ENCODE data around the gene INPP4B. TPM values are rescaled to one million over a fixed set of nuclear protein-coding genes. Genes with fewer than 3 reads are reported as not detected.

The INPP4B gene
- total RNA-seq, 1 experiment from 2014 or later = not detected

GRCh38 chr4:142064181-142064580 lies 781.9 kb downstream of the INPP4B start:
- no peak overlapping the region for H3K4me2 ChIP-seq (ENCODE audit: low read depth, low read length, poor library complexity, severe bottlenecking)
- H3K79me2 ChIP-seq (ENCODE audit: low read length) = no peaks in the 10 kb centered on the region
- no peaks in the 10 kb centered on the region for H4K20me1 ChIP-seq (ENCODE audit: insufficient read depth, low read depth, low read length)
- H3K9ac ChIP-seq (ENCODE audit: low read length) = no peak overlapping the region
- no peaks in the 10 kb centered on the region for H3K27me3 ChIP-seq (ENCODE audit: low read length)
- no peaks in the 10 kb centered on the region for H3K36me3 ChIP-seq (ENCODE audit: insufficient read depth, low read length)
- H3K4me1 ChIP-seq (ENCODE audit: low read length) = no peaks in the 10 kb centered on the region
- H2AFZ ChIP-seq (ENCODE audit: low read length) = no peak overlapping the region
- no peak overlapping the region for H3K4me3 ChIP-seq (ENCODE audit: low read length)
- H3K9me3 ChIP-seq (ENCODE audit: low read length) = peaks cover 19% of the 10 kb centered on the region
- no peak for DNase-seq
- H3K9me2 ChIP-seq (replicated peaks; ENCODE audit: insufficient read depth, low read length) = no peaks in the 10 kb centered on the region
- H3K27ac ChIP-seq (ENCODE audit: low read length) = no peak overlapping the region

GRCh38 chr4:142045996-142046395 lies 800.1 kb downstream of the INPP4B start:
- DNase-seq = no peak
- no peaks in the 10 kb centered on the region for H3K27me3 ChIP-seq (ENCODE audit: low read length)
- no peak overlapping the region for H3K9ac ChIP-seq (ENCODE audit: low read length)
- no peak overlapping the region for H3K4me2 ChIP-seq (ENCODE audit: low read depth, low read length, poor library complexity, severe bottlenecking)
- H4K20me1 ChIP-seq (ENCODE audit: insufficient read depth, low read depth, low read length) = no peaks in the 10 kb centered on the region
- H3K4me1 ChIP-seq (ENCODE audit: low read length) = no peaks in the 10 kb centered on the region
- no peaks in the 10 kb centered on the region for H3K9me2 ChIP-seq (replicated peaks; ENCODE audit: insufficient read depth, low read length)
- H3K27ac ChIP-seq (ENCODE audit: low read length) = no peak overlapping the region
- H3K36me3 ChIP-seq (ENCODE audit: insufficient read depth, low read length) = no peaks in the 10 kb centered on the region
- H3K79me2 ChIP-seq (ENCODE audit: low read length) = no peaks in the 10 kb centered on the region
- no peaks in the 10 kb centered on the region; the same call in 1 of the 2 replicates for H3K9me3 ChIP-seq (ENCODE audit: low read length)
- no peak overlapping the region for H2AFZ ChIP-seq (ENCODE audit: low read length)
- H3K4me3 ChIP-seq (ENCODE audit: low read length) = no peak overlapping the region

- no peaks in the 10 kb centered on the region for H3K27me3 ChIP-seq (ENCODE audit: low read length)
- H3K79me2 ChIP-seq (ENCODE audit: low read length) = no peaks in the 10 kb centered on the region
- no peaks in the 10 kb centered on the region for H4K20me1 ChIP-seq (ENCODE audit: insufficient read depth, low read depth, low read length)
- H3K9ac ChIP-seq (ENCODE audit: low read length) = no peak overlapping the region
- no peaks in the 10 kb centered on the region for H3K9me2 ChIP-seq (replicated peaks; ENCODE audit: insufficient read depth, low read length)
- no peak overlapping the region for H3K4me3 ChIP-seq (ENCODE audit: low read length)
- no peak for DNase-seq
- no peak overlapping the region for H3K4me2 ChIP-seq (ENCODE audit: low read depth, low read length, poor library complexity, severe bottlenecking)
- H3K9me3 ChIP-seq (ENCODE audit: low read length) = no peaks in the 10 kb centered on the region
- no peaks in the 10 kb centered on the region for H3K4me1 ChIP-seq (ENCODE audit: low read length)
- no peak overlapping the region for H2AFZ ChIP-seq (ENCODE audit: low read length)
- H3K36me3 ChIP-seq (ENCODE audit: insufficient read depth, low read length) = no peaks in the 10 kb centered on the region
- H3K27ac ChIP-seq (ENCODE audit: low read length) = no peak overlapping the region
Observed at GRCh38 chr4:142044271-142044670, 801.8 kb downstream of the INPP4B start.

- Histone ChIP-seq H3K4me1 (ENCODE audit: low read length) (no peaks in the 10 kb centered on the region), H4K20me1 (ENCODE audit: insufficient read depth, low read depth, low read length) (no peaks in the 10 kb centered on the region)
Observed at GRCh38 chr4:142043509-142043908, 802.6 kb downstream of the INPP4B start.

GRCh38 chr4:142041788-142042187 lies 804.3 kb downstream of the INPP4B start:
- DNase-seq = no peak
- Histone ChIP-seq H2AFZ (ENCODE audit: low read length) (no peak overlapping the region), H3K27me3 (ENCODE audit: low read length) (no peaks in the 10 kb centered on the region), H4K20me1 (ENCODE audit: insufficient read depth, low read depth, low read length) (no peaks in the 10 kb centered on the region), H3K79me2 (ENCODE audit: low read length) (no peaks in the 10 kb centered on the region), H3K4me3 (ENCODE audit: low read length) (no peak overlapping the region), H3K9me3 (ENCODE audit: low read length) (no peaks in the 10 kb centered on the region), H3K4me1 (ENCODE audit: low read length) (no peaks in the 10 kb centered on the region), H3K4me2 (ENCODE audit: low read depth, low read length, poor library complexity, severe bottlenecking) (no peak overlapping the region), H3K9ac (ENCODE audit: low read length) (no peak overlapping the region), H3K27ac (ENCODE audit: low read length) (no peak overlapping the region), H3K36me3 (ENCODE audit: insufficient read depth, low read length) (no peaks in the 10 kb centered on the region), H3K9me2 (replicated peaks; ENCODE audit: insufficient read depth, low read length) (no peaks in the 10 kb centered on the region)

More at GRCh38 chr4:142043509-142043908, 802.6 kb downstream of the INPP4B start:
- no peaks in the 10 kb centered on the region for H3K36me3 ChIP-seq (ENCODE audit: insufficient read depth, low read length)
- no peak overlapping the region for H3K9ac ChIP-seq (ENCODE audit: low read length)
- DNase-seq = no peak
- no peak overlapping the region for H3K27ac ChIP-seq (ENCODE audit: low read length)
- H3K9me3 ChIP-seq (ENCODE audit: low read length) = no peaks in the 10 kb centered on the region
- no peak overlapping the region for H2AFZ ChIP-seq (ENCODE audit: low read length)
- no peaks in the 10 kb centered on the region for H3K27me3 ChIP-seq (ENCODE audit: low read length)
- H3K4me2 ChIP-seq (ENCODE audit: low read depth, low read length, poor library complexity, severe bottlenecking) = no peak overlapping the region
- no peak overlapping the region for H3K4me3 ChIP-seq (ENCODE audit: low read length)
- no peaks in the 10 kb centered on the region for H3K79me2 ChIP-seq (ENCODE audit: low read length)
- H3K9me2 ChIP-seq (replicated peaks; ENCODE audit: insufficient read depth, low read length) = no peaks in the 10 kb centered on the region

GRCh38 chr4:142040043-142040442 lies 806.1 kb downstream of the INPP4B start:
- no peaks in the 10 kb centered on the region for H4K20me1 ChIP-seq (ENCODE audit: insufficient read depth, low read depth, low read length)
- H3K4me1 ChIP-seq (ENCODE audit: low read length) = no peaks in the 10 kb centered on the region
- no peak overlapping the region for H3K4me2 ChIP-seq (ENCODE audit: low read depth, low read length, poor library complexity, severe bottlenecking)
- no peaks in the 10 kb centered on the region for H3K9me3 ChIP-seq (ENCODE audit: low read length)
- H3K36me3 ChIP-seq (ENCODE audit: insufficient read depth, low read length) = no peaks in the 10 kb centered on the region
- no peak overlapping the region for H3K4me3 ChIP-seq (ENCODE audit: low read length)
- DNase-seq = no peak
- no peaks in the 10 kb centered on the region for H3K9me2 ChIP-seq (replicated peaks; ENCODE audit: insufficient read depth, low read length)
- H3K27ac ChIP-seq (ENCODE audit: low read length) = no peak overlapping the region
- no peak overlapping the region for H2AFZ ChIP-seq (ENCODE audit: low read length)
- no peaks in the 10 kb centered on the region for H3K27me3 ChIP-seq (ENCODE audit: low read length)
- H3K9ac ChIP-seq (ENCODE audit: low read length) = no peak overlapping the region
- H3K79me2 ChIP-seq (ENCODE audit: low read length) = no peaks in the 10 kb centered on the region

GRCh38 chr4:142036795-142037583 lies 809.1 kb downstream of the INPP4B start:
- Histone ChIP-seq H3K27me3 (ENCODE audit: low read length) (no peaks in the 10 kb centered on the region), H2AFZ (ENCODE audit: low read length) (no peak overlapping the region), H3K36me3 (ENCODE audit: insufficient read depth, low read length) (no peaks in the 10 kb centered on the region), H3K9me3 (ENCODE audit: low read length) (no peaks in the 10 kb centered on the region), H4K20me1 (ENCODE audit: insufficient read depth, low read depth, low read length) (no peaks in the 10 kb centered on the region), H3K4me2 (ENCODE audit: low read depth, low read length, poor library complexity, severe bottlenecking) (no peak overlapping the region), H3K4me1 (ENCODE audit: low read length) (no peaks in the 10 kb centered on the region), H3K9me2 (replicated peaks; ENCODE audit: insufficient read depth, low read length) (no peaks in the 10 kb centered on the region), H3K4me3 (ENCODE audit: low read length) (no peak overlapping the region), H3K9ac (ENCODE audit: low read length) (no peak overlapping the region), H3K27ac (ENCODE audit: low read length) (no peak overlapping the region), H3K79me2 (ENCODE audit: low read length) (no peaks in the 10 kb centered on the region)
- no peak for DNase-seq

GRCh38 chr4:142035566-142035965 lies 810.5 kb downstream of the INPP4B start:
- DNase-seq = no peak
- no peaks in the 10 kb centered on the region for H3K79me2 ChIP-seq (ENCODE audit: low read length)
- H3K27me3 ChIP-seq (ENCODE audit: low read length) = no peaks in the 10 kb centered on the region
- no peak overlapping the region for H3K27ac ChIP-seq (ENCODE audit: low read length)
- H3K9me3 ChIP-seq (ENCODE audit: low read length) = no peaks in the 10 kb centered on the region
- no peaks in the 10 kb centered on the region for H3K9me2 ChIP-seq (replicated peaks; ENCODE audit: insufficient read depth, low read length)
- H3K4me1 ChIP-seq (ENCODE audit: low read length) = no peaks in the 10 kb centered on the region
- no peak overlapping the region for H3K4me2 ChIP-seq (ENCODE audit: low read depth, low read length, poor library complexity, severe bottlenecking)
- H3K9ac ChIP-seq (ENCODE audit: low read length) = no peak overlapping the region
- no peaks in the 10 kb centered on the region for H3K36me3 ChIP-seq (ENCODE audit: insufficient read depth, low read length)
- no peak overlapping the region for H3K4me3 ChIP-seq (ENCODE audit: low read length)
- no peaks in the 10 kb centered on the region for H4K20me1 ChIP-seq (ENCODE audit: insufficient read depth, low read depth, low read length)
- H2AFZ ChIP-seq (ENCODE audit: low read length) = no peak overlapping the region
